H9 (cell line): Measurements from ENCODE around the gene BPIFB1. TPM values are rescaled to one million over a fixed set of nuclear protein-coding genes. Genes with fewer than 3 reads are reported as not detected.
A peak's percentile ranks its signal among the peaks of the same experiment; 100 is the strongest.

Experiments
- DNase-seq: peaks from one replicate; pipeline ENCODE4 v3.0.0-alpha.2; 2017
- H2AFZ ChIP-seq: one replicate; pipeline ENCODE4 v1.6.1; 2013; ENCODE audit warnings: mild to moderate bottlenecking, low read length, control low read depth, moderate library complexity
- H2AK5ac ChIP-seq: 2 replicates; pipeline ENCODE4 v1.6.1; 2013; ENCODE audit warnings: low read length, control low read depth, mixed read lengths; ENCODE audit not compliant: insufficient read length
- H2BK120ac ChIP-seq: one replicate; pipeline ENCODE4 v1.6.1; 2013; ENCODE audit warnings: low read depth, mild to moderate bottlenecking, low read length, control low read depth, inconsistent platforms; ENCODE audit not compliant: poor library complexity, severe bottlenecking
- H2BK12ac ChIP-seq: 2 replicates; pipeline ENCODE4 v1.6.1; 2013; ENCODE audit warnings: low read length, control low read depth, mixed read lengths, low read depth; ENCODE audit not compliant: insufficient read length
- H2BK15ac ChIP-seq: 2 replicates; pipeline ENCODE4 v1.6.1; 2013; ENCODE audit warnings: low read depth, low read length, control low read depth
- H2BK20ac ChIP-seq: one replicate; pipeline ENCODE4 v1.6.1; 2013; ENCODE audit warnings: low read depth, mild to moderate bottlenecking, low read length, control low read depth, inconsistent platforms; ENCODE audit not compliant: poor library complexity, severe bottlenecking
- H2BK5ac ChIP-seq: 2 replicates; pipeline ENCODE4 v1.6.1; 2013; ENCODE audit warnings: low read length, control low read depth, mixed read lengths; ENCODE audit not compliant: insufficient read length
- H3K14ac ChIP-seq: 2 replicates; pipeline ENCODE4 v1.6.1; 2013; ENCODE audit warnings: low read length, control low read depth; ENCODE audit not compliant: insufficient read depth
- H3K18ac ChIP-seq: 2 replicates; pipeline ENCODE4 v1.6.1; 2013; ENCODE audit warnings: low read depth, mild to moderate bottlenecking, mixed read lengths, low read length, control low read depth; ENCODE audit not compliant: insufficient read length
- H3K23ac ChIP-seq: 2 replicates; pipeline ENCODE4 v1.6.1; 2013; ENCODE audit warnings: low read length, control low read depth, mixed read lengths, low read depth; ENCODE audit not compliant: insufficient read length
- H3K23me2 ChIP-seq: 2 replicates; pipeline ENCODE4 v1.6.1; 2013; ENCODE audit warnings: low read depth, mild to moderate bottlenecking, mixed read lengths, low read length, control low read depth; ENCODE audit not compliant: insufficient read length, poor library complexity, severe bottlenecking
- H3K27ac ChIP-seq: 2 replicates; pipeline ENCODE4 v1.5.1; 2013; ENCODE audit warnings: low read length, control low read depth, mixed read lengths, low read depth; ENCODE audit not compliant: insufficient read length
- H3K27me3 ChIP-seq: 2 replicates; pipeline ENCODE4 v1.6.1; 2013; ENCODE audit warnings: low read length, control low read depth, inconsistent platforms; ENCODE audit not compliant: insufficient read depth
- H3K4ac ChIP-seq: 2 replicates; pipeline ENCODE4 v1.6.1; 2013; ENCODE audit warnings: low read depth, mild to moderate bottlenecking, control low read depth, inconsistent platforms, low read length, moderate library complexity
- H3K4me1 ChIP-seq: 2 replicates; pipeline ENCODE4 v1.6.1; 2013; ENCODE audit warnings: low read length, control low read depth, inconsistent platforms; ENCODE audit not compliant: insufficient read depth
- H3K4me2 ChIP-seq: 2 replicates; pipeline ENCODE4 v1.6.1; 2013; ENCODE audit warnings: low read length, control low read depth, mixed read lengths; ENCODE audit not compliant: insufficient read length, insufficient read depth
- H3K56ac ChIP-seq: 2 replicates; pipeline ENCODE4 v1.6.1; 2013; ENCODE audit warnings: low read depth, mild to moderate bottlenecking, mixed read lengths, low read length, control low read depth; ENCODE audit not compliant: insufficient read length
- H3K79me1 ChIP-seq: 2 replicates; pipeline ENCODE4 v1.6.1; 2013; ENCODE audit warnings: low read depth, mild to moderate bottlenecking, moderate library complexity, low read length, control low read depth, inconsistent platforms; ENCODE audit not compliant: insufficient read depth, poor library complexity, severe bottlenecking
- H3K79me2 ChIP-seq: 2 replicates; pipeline ENCODE4 v1.6.1; 2013; ENCODE audit warnings: low read length, control low read depth, inconsistent platforms; ENCODE audit not compliant: insufficient read depth
- H3K9ac ChIP-seq: 2 replicates; pipeline ENCODE4 v1.6.1; 2013; ENCODE audit warnings: low read length, control low read depth, mixed read lengths; ENCODE audit not compliant: insufficient read length; ENCODE audit errors: extremely low read depth
- H3K9me3 ChIP-seq: one replicate; pipeline ENCODE4 v1.6.1; 2013; ENCODE audit warnings: low read depth, low read length, inconsistent platforms; ENCODE audit not compliant: control insufficient read depth
- H3T11ph ChIP-seq: one replicate; pipeline ENCODE4 v1.6.1; 2013; ENCODE audit warnings: mild to moderate bottlenecking, low read length, control low read depth, inconsistent platforms
- H4K20me1 ChIP-seq: one replicate; pipeline ENCODE4 v1.6.1; 2013; ENCODE audit not compliant: control insufficient read depth, insufficient read length, insufficient read depth
- H4K5ac ChIP-seq: 2 replicates; pipeline ENCODE4 v1.6.1; 2013; ENCODE audit warnings: low read depth, mild to moderate bottlenecking, mixed read lengths, low read length, control low read depth; ENCODE audit not compliant: insufficient read length
- H4K8ac ChIP-seq: replicated peaks from 2 replicates; pipeline ENCODE4 v1.6.1; 2013; ENCODE audit warnings: low read length, control low read depth, mixed read lengths, low read depth; ENCODE audit not compliant: insufficient read length
- H4K91ac ChIP-seq: 2 replicates; pipeline ENCODE4 v1.6.1; 2013; ENCODE audit warnings: low read depth, mild to moderate bottlenecking, moderate library complexity, mixed read lengths, low read length, control low read depth; ENCODE audit not compliant: insufficient read length
- H3K27ac Mint-ChIP-seq, 3 experiments: 2 replicates in 2 of 3; 3 replicates in 1 of 3; pipeline ENCODE4 v1.8.0; 2020 to 2021; ENCODE audit warnings: mixed read lengths in 3 of 3, mild to moderate bottlenecking in 1 of 3, moderate library complexity in 1 of 3
- H3K27me3 Mint-ChIP-seq: 2 replicates; pipeline ENCODE4 v1.8.0; 2021; ENCODE audit warnings: low read depth, mild to moderate bottlenecking, moderate library complexity, mixed read lengths
- H3K36me3 Mint-ChIP-seq, 3 experiments: 2 replicates in 2 of 3; 3 replicates in 1 of 3; pipeline ENCODE4 v1.8.0; 2020 to 2021; ENCODE audit warnings: low read depth in 3 of 3, mixed read lengths in 3 of 3; ENCODE audit not compliant: insufficient read depth in 1 of 3
- H3K4me1 Mint-ChIP-seq, 2 experiments: 2 replicates each; pipeline ENCODE4 v1.8.0; 2020; ENCODE audit warnings: mixed read lengths in 2 of 2
- H3K4me3 Mint-ChIP-seq, 2 experiments: 2 replicates in 1 of 2; 3 replicates in 1 of 2; pipeline ENCODE4 v1.8.0; 2020 to 2021; ENCODE audit warnings: mild to moderate bottlenecking in 2 of 2, mixed read lengths in 2 of 2, moderate library complexity in 1 of 2
- H3K9me3 Mint-ChIP-seq, 2 experiments: 2 replicates in 1 of 2; 3 replicates in 1 of 2; pipeline ENCODE4 v1.8.0; 2020; ENCODE audit warnings: mild to moderate bottlenecking in 2 of 2, mixed read lengths in 2 of 2, moderate library complexity in 1 of 2
- CTCF ChIP-seq: fragments of 200-600 bp; sonication (generic); conservative IDR thresholded peaks from 3 replicates; pipeline ENCODE4 v1.8.0; 2021; ENCODE audit warnings: antibody characterized with exemption, mild to moderate bottlenecking
- WGBS: extraction: QIAGEN DNeasy Blood & Tissue Kit; methylation state at CpG from one replicate; pipeline ENCODE4 v1.1.7; 2013; ENCODE audit warnings: missing lambda C conversion rate, low lambda C conversion rate, mixed read lengths; ENCODE audit not compliant: insufficient read length; ENCODE audit errors: extremely low coverage; 5-methylcytosine and 5-hydroxymethylcytosine counted together
- total RNA-seq: library from RNA; stranded (reverse); gene quantifications from 2 replicates; pipeline ENCODE4 v1.2.1, GENCODE V29; 2021

The BPIFB1 gene
- total RNA-seq, 1 experiment from 2014 or later: not detected

GRCh38 chr20:33351696-33352095 lies 68.7 kb downstream of the BPIFB1 start:
- Histone ChIP-seq H3T11ph (no peak overlapping the region), H4K91ac (no peak overlapping the region), H2BK12ac (no peak overlapping the region), H3K79me2 (no peaks in the 10 kb centered on the region), H3K23ac (no peak overlapping the region), H3K18ac (no peak overlapping the region), H2BK20ac (no peak overlapping the region), H2BK120ac (no peak overlapping the region), H3K9ac (no peak overlapping the region), H3K4ac (no peak overlapping the region), H4K8ac (no peak overlapping the region), H3K56ac (no peak overlapping the region), H3K14ac (no peak overlapping the region; the same call in 1 of the 2 replicates), H4K5ac (no peak overlapping the region), H2BK5ac (no peak overlapping the region), H3K9me3 (no peaks in the 10 kb centered on the region), H4K20me1 (no peaks in the 10 kb centered on the region), H3K79me1 (no peaks in the 10 kb centered on the region), H3K27me3 (no peaks in the 10 kb centered on the region), H3K4me1 (no peaks in the 10 kb centered on the region; the same call in 1 of the 2 replicates), H2AK5ac (no peak overlapping the region), H2BK15ac (no peak overlapping the region), H3K4me2 (no peak overlapping the region), H3K23me2 (no peaks in the 10 kb centered on the region), H2AFZ (no peak overlapping the region), H3K27ac (no peak overlapping the region)
- H3K27ac Mint-ChIP-seq: peak overlapping the region in 1 of 3 experiments; percentile 72; a peak in 2 of 7 replicates
- H3K4me3 Mint-ChIP-seq: no peak overlapping the region
- no peaks in the 10 kb centered on the region for H3K9me3 Mint-ChIP-seq
- peaks cover 3 to 37% (median 13%) of the 10 kb centered on the region in 3 experiments; a peak in 5 of 7 replicates for H3K36me3 Mint-ChIP-seq
- WGBS: no CpG with 5 or more reads among the region's 3 CpGs
- TF ChIP-seq CTCF: no peak
- H3K4me1 Mint-ChIP-seq: peaks cover 35 to 36% of the 10 kb centered on the region in 2 experiments
- H3K27me3 Mint-ChIP-seq: no peaks in the 10 kb centered on the region
- DNase-seq: no peak
